Ovary (tissue), 9 donors: ENCODE results near the gene FER1L5. TPM values are rescaled to one million over a fixed set of nuclear protein-coding genes. Genes with fewer than 3 reads are reported as not detected.
A peak's percentile ranks its signal among the peaks of the same experiment; 100 is the strongest.
"Not testable (repeated sequence)": the region's sequence is repeated elsewhere in the genome, so short reads cannot be mapped to it uniquely, and the experiment has no call there.

ENCODE experiments used
- DNase-seq, 5 donors: peaks; one replicate each; pipeline ENCODE4 v3.0.0-alpha.2; 2019 to 2020
- H3K27ac ChIP-seq, 2 donors: fragments of 200-600 bp; one replicate each; pipeline versions ENCODE4 v1.5.1 to v1.8.0; 2019 to 2022
- H3K27me3 ChIP-seq: fragments of 200-600 bp; one replicate; pipeline ENCODE4 v1.8.0; 2022
- H3K36me3 ChIP-seq: fragments of 200-600 bp; sonication (generic); one replicate; pipeline ENCODE4 v1.5.1; 2019
- H3K4me1 ChIP-seq: one replicate; pipeline ENCODE4 v1.8.1; 2013; ENCODE audit warnings: mild to moderate bottlenecking, moderate library complexity; ENCODE audit not compliant: insufficient read depth
- H3K4me3 ChIP-seq: fragments of 200-600 bp; sonication (generic); one replicate; pipeline ENCODE4 v1.5.1; 2017
- H3K9me3 ChIP-seq, 2 donors: fragments of 200-600 bp in 1 of 2; sonication (generic) in 1 of 2; one replicate each; pipeline versions ENCODE4 v1.5.1 to v1.8.1; 2013 to 2019; ENCODE audit warnings: mild to moderate bottlenecking in 1 of 2, moderate library complexity in 1 of 2
- EP300 ChIP-seq: sonication (generic); formaldehyde crosslinking; IDR thresholded peaks from one replicate; pipeline ENCODE4 v1.6.1; 2017; ENCODE audit warnings: antibody characterized with exemption
- POLR2A ChIP-seq: fragments of 450-650 bp; IDR thresholded peaks from one replicate; pipeline ENCODE4 v1.6.1; 2017; ENCODE audit warnings: antibody characterized with exemption, mild to moderate bottlenecking, moderate library complexity
- WGBS, 3 donors: extraction: QIAGEN DNeasy Blood & Tissue Kit in 1 of 3; methylation state at CpG; one replicate each; pipeline versions ENCODE4 v1.1.5 to v1.1.7; 2013 to 2017; 5-methylcytosine and 5-hydroxymethylcytosine counted together
- intact Hi-C, 4 donors: fragments of 100-400 bp; cut with DNase I; formaldehyde crosslinking; loops; one replicate each; pipeline versions ENCODE4 v1.11.0 to v1.15.1; 2022 to 2023
- polyA plus RNA-seq, 2 donors: library from polyadenylated mRNA; stranded (reverse); fragments of 200-250 nt in 1 of 2; fragments of 350-450 nt in 1 of 2; fragmentation: Illumina TruSeq in 1 of 2; extraction: RNeasy Lipid Tissue Mini Kit (QIAGEN cat#74804) in 1 of 2; gene quantifications; one replicate each; pipeline ENCODE4 v1.2.3, GENCODE V29; 2013 to 2014
- total RNA-seq, 7 donors: library from RNA; depleted of rRNA in 2 of 7; stranded (reverse); fragments of >200 nt in 2 of 7; fragmentation: NEBNext Ultra II Directional in 3 of 7; extraction: Animal tissue kit (Norgen Biotek cat#: 25700) in 3 of 7; gene quantifications; one replicate each; pipeline versions ENCODE4 v1.1.0 to v1.2.4, GENCODE V29; 2016 to 2023
- TF ChIP-seq, protein P1 (sequence below), 3 donors: fragments of 450-650 bp in 2 of 3; fragments of 200-600 bp in 1 of 3; IDR thresholded peaks; one replicate each; pipeline versions ENCODE4 v1.5.1 to v1.8.0; 2016 to 2022; ENCODE audit warnings: antibody characterized with exemption in 3 of 3, mild to moderate bottlenecking in 1 of 3
- donor health status: DM: no; HTN: no; CAD: no; lungs with moderate emphysema.
- donor health status: DM: no; HTN: no; CAD: no.
- donor health status: Bipolar disorder and iron deficiency.
- donor health status: DM: yes; HTN: yes; CAD: no.
- donor health status: DM: no; HTN: no; CAD: no.
- donor health status: DM: yes; HTN: yes; CAD: no.

Gene FER1L5
- total and polyA plus RNA-seq, 9 donors: 0.08 to 0.80 (median 0.23) TPM

DNA sequence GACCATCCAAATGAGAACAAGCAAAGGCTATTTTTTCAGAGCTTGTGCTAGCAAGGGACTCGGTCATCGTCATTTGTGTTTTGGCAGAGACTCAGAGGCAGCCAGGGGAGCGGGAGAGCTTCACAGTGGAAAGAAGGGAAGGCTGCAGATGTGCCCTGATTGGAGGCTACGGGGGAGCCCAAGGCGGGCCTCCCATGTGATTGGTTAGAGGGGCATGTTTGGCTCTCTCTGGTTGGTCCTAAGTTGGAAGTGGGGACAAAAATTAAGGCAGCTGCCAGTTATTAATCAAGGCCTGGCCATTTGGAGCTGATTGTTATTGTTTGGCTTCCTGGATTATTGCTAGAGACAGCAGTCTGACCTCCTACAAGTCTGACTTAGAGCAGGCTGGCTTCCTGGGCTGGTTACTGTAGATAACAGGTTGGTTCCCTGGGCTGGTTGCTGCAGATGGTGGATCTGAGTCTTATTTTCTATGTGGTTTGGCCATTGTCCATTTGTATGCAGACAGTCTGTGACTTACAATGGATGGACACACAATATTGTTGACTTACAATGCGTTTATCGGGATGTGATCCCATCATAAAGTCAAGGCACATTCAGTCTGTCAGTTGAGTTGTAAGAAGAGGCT lies 5.9 kb downstream of the FER1L5 start:
- no peaks in the 10 kb centered on the region for H3K9me3 ChIP-seq
- no peak overlapping the region for H3K4me3 ChIP-seq
- no peak overlapping the region for H3K27ac ChIP-seq
- H3K4me1 ChIP-seq: no peaks in the 10 kb centered on the region
- no peaks in the 10 kb centered on the region for H3K27me3 ChIP-seq
- H3K36me3 ChIP-seq: no peaks in the 10 kb centered on the region
- DNase-seq: peak in 1 of 5 donors; percentile 7
- intact Hi-C loops: loop anchor here in 1 of 4 donors (10.0 kb wide), 1 partner anchor 96 kb away; the partner anchor contains the start of gene LMAN2L
- 92 to 98% (median 93%) methylated on average over 7 of the region's 7 CpGs for WGBS, 3 donors
- TF ChIP-seq POLR2A (no peak), EP300 (no peak)
- TF ChIP-seq, protein P1, sequence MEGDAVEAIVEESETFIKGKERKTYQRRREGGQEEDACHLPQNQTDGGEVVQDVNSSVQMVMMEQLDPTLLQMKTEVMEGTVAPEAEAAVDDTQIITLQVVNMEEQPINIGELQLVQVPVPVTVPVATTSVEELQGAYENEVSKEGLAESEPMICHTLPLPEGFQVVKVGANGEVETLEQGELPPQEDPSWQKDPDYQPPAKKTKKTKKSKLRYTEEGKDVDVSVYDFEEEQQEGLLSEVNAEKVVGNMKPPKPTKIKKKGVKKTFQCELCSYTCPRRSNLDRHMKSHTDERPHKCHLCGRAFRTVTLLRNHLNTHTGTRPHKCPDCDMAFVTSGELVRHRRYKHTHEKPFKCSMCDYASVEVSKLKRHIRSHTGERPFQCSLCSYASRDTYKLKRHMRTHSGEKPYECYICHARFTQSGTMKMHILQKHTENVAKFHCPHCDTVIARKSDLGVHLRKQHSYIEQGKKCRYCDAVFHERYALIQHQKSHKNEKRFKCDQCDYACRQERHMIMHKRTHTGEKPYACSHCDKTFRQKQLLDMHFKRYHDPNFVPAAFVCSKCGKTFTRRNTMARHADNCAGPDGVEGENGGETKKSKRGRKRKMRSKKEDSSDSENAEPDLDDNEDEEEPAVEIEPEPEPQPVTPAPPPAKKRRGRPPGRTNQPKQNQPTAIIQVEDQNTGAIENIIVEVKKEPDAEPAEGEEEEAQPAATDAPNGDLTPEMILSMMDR (IDR thresholded peaks at IDR 0.05): no peak

DNA sequence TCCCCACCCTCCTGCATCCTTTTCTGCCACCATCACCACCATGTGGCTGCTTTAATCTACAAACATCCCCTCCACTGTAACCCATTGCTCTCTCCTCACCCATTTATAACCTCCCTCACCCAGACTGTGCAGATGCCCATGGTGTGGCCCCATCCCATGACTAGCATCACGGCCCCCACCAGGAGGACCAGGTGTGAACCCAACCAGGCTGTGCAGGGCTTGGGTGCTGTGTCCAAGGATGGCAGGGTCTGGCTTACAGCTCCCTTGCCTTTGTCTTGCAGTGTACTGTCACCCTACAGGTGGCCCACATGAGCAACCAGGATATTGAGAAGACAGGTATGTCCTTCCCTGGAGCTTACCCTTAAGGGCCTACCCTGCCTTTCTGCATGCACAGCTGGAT lies 6.8 kb downstream of the FER1L5 start:
- WGBS, 3 donors: 100% methylated on average over 1 of the region's 1 CpG
- Histone ChIP-seq H3K36me3 (no peaks in the 10 kb centered on the region), H3K4me3 (no peak overlapping the region)

DNA sequence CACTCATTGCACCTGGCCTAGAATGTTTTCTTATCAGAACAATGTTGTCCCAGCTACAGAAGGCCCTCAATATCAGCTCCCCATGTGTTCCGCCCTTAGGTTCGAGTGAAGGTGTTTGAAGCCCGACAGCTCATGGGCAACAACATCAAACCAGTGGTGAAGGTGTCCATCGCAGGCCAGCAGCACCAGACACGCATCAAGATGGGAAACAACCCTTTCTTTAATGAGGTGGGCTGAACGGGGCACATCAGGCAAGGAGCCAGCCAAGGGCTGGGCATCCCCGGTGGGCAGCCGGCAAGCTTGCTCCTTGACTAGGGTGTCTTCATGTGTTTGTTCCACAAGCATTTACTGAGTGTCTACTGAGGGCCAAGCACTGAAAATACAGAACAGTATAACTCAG lies 9.2 kb downstream of the FER1L5 start:
- Histone ChIP-seq H3K9me3 (no peaks in the 10 kb centered on the region), H3K27me3 (no peaks in the 10 kb centered on the region), H3K4me1 (no peaks in the 10 kb centered on the region), H3K4me3 (no peak overlapping the region), H3K27ac (no peak overlapping the region), H3K36me3 (no peaks in the 10 kb centered on the region)
- WGBS, 3 donors: 92 to 95% (median 93%) methylated on average over 8 of the region's 8 CpGs
- TF ChIP-seq, protein P1 (IDR thresholded peaks at IDR 0.05): no peak
- TF ChIP-seq EP300: no peak
- TF ChIP-seq POLR2A: no peak
- DNase-seq: peak in 1 of 5 donors; percentile 10
- intact Hi-C loops: no loop called here

More for the DNA sequence above, 6.8 kb downstream of the FER1L5 start:
- no peaks in the 10 kb centered on the region for H3K4me1 ChIP-seq
- H3K9me3 ChIP-seq: no peaks in the 10 kb centered on the region
- no peak for TF ChIP-seq EP300
- no peaks in the 10 kb centered on the region for H3K27me3 ChIP-seq
- peak in 1 of 5 donors; percentile 16 for DNase-seq
- intact Hi-C loops: loop anchor here in 1 of 4 donors (10.0 kb wide), 1 partner anchor 95 kb away; the partner anchor contains the start of gene LMAN2L
- H3K27ac ChIP-seq: no peak overlapping the region

DNA sequence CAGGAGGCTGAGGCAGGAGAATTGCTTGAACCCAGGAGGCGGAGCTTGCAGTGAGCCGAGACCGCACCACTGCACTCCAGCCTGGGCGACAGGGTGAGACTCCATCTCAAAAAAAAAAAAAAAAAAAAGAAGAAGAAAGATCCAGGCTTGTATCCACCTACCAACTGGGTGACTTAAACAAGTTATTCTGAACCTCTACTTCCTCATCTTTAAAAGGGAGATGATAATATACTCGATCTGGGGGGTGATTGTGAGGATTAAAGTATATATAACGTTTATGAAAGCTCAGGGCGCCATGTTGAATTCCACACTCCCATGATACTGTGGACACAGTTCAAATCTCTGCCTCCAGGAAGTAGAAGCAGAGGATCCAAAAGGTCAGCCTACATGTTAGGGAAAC lies 12.2 kb downstream of the FER1L5 start:
- H3K27ac ChIP-seq, H3K9me3 ChIP-seq, DNase-seq, H3K36me3 ChIP-seq, H3K4me3 ChIP-seq, H3K4me1 ChIP-seq, H3K27me3 ChIP-seq, intact Hi-C loops: not testable (repeated sequence)
- WGBS, 3 donors: 89 to 91% (median 89%) methylated on average over 7 of the region's 7 CpGs

DNA sequence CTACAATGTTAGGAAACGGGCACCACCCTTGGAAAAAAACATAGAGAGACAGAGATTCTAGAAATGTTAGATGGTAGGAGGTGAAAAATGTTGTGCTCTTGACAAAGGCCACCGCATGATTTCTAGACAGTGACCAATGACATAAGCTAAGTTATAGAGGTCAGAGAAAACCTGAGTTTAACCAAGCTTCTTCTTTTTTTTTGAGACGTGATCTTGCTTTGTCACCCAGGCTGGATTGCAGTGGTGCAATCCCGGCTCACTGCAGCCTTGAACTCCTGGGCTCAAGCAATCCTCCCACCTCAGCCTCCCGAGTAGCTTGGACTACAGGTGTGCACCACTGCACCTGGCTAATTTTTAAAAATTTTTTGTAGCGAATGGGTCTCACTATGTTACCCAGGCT lies 13.0 kb downstream of the FER1L5 start:
- Histone ChIP-seq H3K4me3 (no peak overlapping the region), H3K27me3 (no peaks in the 10 kb centered on the region), H3K4me1 (no peaks in the 10 kb centered on the region), H3K27ac (no peak overlapping the region), H3K9me3 (no peaks in the 10 kb centered on the region), H3K36me3 (no peaks in the 10 kb centered on the region)
- intact Hi-C loops: no loop called here
- TF ChIP-seq POLR2A (no peak), EP300 (no peak)
- TF ChIP-seq, protein P1 (IDR thresholded peaks at IDR 0.05): no peak
- no peak for DNase-seq
- 72 to 86% (median 75%) methylated on average over 6 of the region's 6 CpGs for WGBS, 3 donors
